NCI-H345 treated with DMSO at 0.1 percent for 48 hours (cell line): ENCODE data around the gene FOXJ1.

Experiments used
- DNase-seq: peaks from one replicate; lab custom pipeline; 2025; ENCODE audit not compliant: unreplicated experiment; lab: John Stamatoyannopoulos, UW

FOXJ1 gene

DNA sequence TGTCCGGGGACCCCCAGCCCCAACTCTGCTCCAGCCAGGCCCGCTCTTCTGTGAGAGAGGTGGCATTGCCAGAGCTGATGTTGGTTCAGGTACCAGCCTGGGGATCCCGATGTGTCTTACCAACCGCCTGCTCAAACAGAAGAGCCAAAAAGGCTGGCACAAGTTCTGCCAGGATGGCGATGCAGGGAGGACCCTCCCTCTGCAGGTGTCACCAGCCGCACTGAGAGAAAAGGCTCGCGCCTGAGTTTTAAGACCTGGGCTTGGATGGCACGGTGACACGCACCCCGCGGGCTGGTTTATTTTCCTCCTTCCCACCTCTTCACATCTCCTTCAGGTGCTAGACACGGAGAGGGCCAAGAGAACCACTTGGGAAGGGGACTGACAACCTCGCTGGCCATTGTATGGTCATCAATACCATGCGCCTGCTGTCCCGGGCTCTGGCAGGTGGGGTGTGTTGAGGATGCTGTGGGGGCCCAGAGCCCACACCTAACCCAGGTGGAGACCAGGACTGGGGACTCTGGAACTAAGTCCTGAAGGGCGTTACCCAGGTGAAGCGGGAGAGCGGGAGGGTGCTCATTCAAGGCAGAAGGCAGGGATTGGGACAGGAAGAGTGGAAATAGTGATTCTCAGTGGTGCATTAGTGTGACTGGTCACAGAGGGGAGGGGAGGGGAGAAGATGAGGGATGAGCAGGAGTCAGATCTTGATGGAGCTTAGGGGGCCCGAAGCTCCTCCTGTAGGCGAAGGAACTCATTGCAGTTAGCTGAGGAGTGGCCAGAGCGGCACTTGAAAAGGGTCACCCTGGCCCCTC is 16.3 kb downstream of the FOXJ1 start:
- DNase-seq, result no peak

DNA sequence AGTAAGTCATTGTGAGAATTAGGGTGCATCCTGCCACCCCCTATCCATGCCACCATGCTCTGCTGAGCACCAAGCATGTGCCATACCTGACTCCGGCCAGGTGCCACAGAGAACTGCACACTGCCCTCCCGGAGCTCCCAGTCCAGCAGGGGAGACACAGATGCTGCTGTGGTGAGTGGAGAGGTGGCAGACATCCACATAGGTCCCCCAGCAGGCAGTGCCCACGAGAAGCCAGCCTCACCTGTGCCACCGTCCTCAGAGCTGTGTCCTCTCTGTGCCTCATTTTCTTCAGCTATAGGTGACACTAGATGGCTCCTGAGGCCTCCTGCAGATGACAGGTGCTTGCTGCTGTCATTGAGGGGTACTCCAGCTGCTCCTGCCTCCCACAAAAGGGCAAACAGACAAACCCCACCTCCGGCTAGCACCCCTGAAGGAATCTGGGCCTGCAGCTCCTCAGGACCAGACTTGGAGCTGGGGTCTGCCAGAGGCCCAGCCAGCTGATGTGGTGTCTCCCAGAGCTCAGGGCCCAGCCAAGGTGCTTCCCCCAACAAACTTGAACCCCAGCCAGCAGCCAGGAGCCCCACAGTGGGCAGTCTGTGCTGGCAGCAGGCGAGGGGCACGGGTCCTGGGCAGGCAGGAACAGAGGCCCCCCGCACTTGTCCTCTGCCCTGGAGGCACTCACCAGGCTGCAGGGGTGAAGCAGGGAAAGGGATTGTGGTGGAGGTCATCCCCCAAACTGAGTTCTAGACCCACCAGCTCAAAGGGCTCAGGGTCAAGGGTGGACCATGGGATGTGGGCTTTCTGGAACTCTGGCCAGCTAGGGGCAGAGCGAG is 17.1 kb downstream of the FOXJ1 start:
- DNase-seq, result no peak

DNA sequence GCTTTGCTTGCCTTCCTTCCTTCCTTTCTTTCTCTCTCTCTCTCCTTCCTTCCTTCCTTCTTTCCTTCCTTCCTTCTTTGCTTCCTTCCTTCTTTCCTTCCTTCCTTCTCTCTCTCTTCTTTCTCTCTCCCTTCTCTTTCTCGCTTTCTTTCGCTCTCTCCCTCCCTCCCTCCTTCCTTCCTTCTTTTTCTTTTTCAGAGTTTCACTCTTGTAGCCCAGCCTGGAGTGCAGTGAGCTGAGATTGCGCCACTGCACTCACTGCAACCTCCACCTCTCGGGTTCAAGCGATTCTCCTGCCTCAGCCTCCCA is 17.9 kb downstream of the FOXJ1 start:
- DNase-seq, result no peak

DNA sequence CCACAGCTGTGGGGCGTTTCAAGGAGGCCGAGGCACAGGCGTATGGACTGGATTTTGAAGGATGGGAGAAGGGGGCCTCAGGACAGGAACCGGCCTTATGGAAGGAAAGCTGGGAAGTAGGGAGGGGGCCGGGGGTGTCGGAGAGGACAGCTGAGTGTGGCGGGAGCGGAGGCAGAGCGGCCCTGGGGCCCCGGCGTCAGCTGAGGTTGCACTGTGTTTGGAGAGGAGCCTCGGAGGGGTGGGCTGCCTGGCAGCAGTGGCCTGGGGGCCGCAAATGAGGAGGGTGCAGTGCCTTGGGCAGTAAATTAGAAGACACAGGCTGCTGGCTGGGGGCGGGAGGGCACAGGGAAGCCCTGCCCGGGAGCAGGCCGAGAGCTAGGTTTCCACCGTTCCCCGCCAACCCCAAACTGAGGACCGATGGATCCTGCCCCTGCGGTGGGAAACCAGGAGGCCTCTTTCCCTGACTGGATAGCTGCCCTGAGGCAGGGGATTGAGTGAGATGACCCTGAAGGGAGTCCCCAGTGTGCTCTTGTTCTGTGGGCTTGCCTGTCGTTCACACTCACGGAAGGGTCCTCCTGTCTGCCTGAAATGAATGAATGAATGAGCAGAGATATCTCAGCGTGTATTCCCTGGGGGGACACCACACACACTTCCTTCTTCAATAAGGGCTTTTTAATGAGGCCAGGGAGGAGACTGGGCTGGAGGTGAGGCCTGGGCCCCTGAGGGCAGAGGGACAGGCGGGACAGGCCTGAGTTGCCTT is 18.4 kb downstream of the FOXJ1 start:
- DNase-seq, result no peak

DNA sequence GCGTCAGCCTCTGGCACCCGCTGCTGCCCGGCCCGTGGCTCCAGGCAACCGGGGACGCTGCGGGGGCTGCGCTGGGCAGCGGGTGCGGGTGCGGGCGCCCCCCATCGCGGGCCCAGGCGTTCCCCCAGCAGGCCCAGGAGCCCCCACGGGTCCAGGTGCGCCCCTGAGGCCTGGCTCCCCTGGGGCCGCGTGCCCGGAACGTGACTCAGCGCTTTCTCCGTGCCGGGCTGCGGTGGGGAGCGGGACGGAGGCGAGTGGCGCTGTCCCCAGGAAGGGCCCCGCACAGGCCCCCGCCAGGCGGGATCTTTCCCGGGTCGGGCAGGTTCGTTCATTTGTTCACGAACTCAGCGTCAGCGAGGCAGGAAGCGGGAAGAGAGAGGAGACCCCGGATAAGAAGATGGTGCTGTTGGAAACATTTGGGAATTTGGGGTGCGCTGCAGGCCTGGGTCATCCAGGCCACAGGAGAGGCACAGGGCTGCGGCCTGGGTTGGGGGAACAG is 19.1 kb downstream of the FOXJ1 start:
- no peak for DNase-seq

DNA sequence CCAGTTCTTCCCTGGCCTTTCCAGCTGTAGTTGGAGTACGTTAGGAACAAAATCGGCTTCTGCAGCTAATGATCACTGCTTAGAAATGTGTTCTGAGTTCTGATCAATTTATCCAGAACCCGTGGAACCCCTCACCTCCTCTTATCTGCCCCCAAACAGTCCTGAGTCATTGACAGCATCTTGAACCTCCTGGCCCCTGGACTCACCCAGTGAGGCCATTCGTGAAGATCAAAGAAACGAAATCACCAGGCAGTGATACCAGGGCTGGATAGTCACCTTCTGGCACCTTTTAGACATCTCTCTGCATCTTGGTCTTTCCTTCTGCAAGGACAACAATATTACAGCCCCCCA is 20.4 kb downstream of the FOXJ1 start:
- no peak for DNase-seq

DNA sequence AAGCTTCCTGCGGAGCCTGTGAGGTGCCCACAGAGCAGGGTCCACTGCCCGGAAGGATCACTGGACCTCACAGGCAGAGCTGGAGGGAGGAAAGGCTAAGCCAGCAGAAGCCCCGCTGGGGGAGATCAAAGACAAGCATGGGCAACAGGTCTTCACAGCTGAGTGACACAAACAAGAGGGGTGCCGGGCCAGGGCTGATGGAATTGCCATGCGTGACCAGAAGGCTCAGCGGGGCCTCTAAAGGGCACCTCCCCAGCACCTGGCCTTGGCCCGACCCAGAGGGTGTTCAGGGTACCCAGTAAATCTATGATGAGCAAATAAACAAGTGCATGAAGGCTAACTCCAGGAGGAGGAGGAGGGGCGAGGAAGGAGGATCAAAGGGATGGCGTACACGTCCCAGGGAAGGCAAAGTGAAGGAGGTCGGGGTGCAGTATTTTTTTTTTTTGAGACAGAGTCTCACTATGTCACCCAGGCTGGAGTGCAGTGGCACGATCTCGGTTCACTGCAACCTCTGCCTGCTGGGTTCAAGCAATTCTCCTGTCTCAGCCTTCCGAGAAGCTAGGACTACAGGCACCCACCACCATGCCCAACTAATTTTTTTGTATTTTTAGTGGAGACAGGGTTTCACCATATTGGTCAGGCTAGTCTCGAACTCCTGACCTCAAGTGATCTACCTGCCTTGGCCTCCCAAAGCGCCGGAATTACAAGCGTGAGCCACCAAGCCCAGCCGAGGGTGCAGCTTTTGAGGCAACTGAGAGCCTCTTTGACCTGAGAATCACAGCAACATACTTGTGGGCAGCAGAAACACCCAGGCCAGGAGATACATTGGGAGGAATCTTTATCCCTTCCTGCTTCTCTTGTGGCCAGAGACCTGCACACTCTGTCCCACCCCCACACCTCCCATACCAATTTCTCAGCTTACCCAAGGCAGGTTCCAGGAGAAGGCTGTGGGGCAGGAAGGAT is 21.4 kb downstream of the FOXJ1 start:
- DNase-seq, result no peak

DNA sequence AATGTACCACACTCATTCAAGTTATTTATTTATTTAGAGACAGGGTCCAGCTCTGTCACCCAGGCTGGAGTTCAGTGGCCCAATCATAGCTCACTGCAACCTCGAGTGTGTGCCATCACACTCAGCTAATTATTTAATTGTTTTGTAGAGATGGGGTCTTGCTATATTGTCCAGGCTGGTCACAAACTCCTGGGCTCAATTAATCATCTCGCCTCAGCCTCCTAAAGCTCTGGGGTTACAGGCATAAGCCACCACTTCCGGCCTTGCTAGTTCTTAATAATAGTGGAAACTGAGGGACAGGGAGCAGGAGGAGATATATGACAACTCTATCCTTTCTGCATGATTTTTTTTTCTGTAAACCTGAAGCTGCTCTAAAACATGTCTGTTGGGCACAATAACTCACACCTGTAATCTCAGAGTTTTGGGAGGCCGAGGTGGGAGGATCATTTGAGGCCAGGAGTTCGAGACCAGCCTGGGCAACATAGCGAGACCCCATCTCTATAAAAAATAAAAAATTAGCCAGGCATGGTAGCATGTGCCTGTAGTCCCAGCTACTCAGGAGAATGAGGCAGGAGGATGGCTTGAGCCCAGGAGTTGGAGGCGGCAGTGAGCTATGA is 25.8 kb downstream of the FOXJ1 start:
- no peak for DNase-seq

DNA sequence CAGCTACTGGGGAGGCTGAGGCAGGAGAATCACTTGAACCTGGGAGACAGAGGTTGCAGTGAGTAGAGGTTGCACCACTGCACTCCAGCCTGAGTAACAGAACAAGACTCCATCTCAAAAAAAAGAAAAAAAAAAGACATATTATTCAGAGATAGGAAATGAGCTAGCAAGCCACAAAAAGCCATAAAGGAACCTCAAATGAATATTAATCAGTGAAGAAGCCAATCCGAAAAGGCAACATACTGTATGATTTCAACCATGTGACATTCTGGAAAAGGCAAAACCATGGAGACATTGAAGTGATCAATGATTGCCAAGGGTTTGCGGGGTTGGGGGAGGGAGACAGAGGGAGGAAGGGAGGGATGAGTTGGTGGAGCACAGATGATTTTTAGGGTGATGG is 29.1 kb downstream of the FOXJ1 start:
- DNase-seq, result no peak

DNA sequence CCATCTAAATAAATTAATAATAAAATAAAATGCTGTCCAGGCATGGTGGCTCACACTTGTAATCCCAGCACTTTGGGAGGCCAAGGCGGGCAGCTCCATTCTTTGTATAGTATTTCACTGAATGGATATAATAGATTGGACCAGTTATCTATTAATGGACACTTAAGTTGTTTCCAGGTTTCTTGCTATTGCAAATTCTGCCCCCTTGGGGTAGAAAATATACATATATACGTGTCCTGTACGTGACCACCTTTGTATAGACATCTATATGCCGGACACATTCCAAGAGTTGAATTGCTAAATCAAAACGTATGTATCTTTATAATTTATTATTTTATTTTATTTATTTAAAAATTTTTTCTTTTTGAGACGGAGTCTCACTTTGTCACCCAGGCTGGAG is 33.5 kb downstream of the FOXJ1 start:
- DNase-seq, result no peak

DNA sequence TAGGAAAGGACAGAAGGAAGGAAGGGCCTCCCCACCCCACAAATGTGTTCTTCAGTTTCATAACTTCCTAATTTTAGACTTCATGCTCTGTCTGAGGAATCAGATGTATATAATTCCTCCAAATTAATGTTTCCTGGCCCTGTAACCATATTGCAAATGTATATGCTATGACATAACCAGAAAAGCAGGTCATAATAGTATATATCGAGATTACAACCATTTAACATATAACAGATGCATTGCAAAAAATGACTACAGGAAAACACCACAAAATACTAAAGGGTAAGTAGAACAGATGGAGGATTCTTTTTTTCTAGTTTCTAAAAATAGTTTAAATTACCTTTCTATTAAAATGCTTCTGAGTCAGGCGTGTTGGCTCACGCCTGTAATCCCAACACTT is 34.3 kb downstream of the FOXJ1 start:
- DNase-seq, result no peak

DNA sequence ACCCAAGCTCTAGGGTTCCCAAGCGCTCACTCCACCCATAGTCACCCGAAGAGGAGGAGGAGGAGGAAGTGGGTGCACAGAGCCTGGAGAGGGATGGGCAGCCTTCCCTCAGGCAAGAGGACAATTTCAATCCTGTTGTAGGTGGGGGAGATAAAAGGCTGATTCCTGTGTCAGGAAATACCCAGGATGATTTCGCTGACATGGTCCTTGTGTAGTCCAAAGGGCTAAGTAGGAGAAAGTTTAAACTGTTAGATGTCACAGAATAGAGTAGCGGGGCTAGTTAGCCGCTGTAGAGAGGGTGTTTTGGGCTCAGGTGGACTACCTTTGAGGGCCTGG is 36.2 kb downstream of the FOXJ1 start:
- no peak for DNase-seq

DNA sequence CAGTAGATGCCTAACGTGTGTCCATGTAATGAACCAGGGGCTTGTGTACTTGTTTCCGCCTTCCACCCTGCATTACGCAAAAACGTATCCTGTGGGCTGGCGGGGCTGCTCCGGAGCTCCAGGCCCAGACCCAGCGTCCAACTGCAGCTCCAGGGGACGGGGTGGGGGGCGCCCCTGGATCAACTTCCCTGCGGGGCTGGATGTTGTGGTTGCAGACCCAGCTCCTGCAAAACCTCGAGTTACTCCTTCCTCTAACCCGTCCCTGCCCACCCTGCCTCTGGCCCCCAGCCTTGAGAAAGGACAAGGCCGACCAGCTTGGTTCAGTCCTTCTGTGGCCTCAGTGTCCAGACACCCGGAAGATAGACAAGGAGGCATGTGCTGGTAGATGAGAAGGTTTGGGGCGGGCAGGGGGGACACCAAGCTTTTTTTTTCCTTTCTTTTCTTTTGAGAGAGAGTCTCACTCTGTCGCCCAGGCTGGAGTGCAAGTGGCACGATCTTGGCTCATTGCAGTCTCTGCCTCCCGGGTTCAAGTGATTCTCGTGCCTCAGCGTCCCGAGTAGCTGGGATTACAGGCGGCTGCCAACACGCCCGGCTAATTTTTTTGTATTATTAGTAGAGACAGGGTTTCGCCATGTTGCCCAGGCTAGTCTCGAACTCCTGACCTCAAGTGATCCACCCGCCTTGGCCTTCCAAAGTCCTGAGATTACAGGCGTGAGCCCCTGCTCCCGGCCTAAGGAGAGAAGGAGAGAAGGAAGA is 36.7 kb downstream of the FOXJ1 start:
- DNase-seq, result no peak

DNA sequence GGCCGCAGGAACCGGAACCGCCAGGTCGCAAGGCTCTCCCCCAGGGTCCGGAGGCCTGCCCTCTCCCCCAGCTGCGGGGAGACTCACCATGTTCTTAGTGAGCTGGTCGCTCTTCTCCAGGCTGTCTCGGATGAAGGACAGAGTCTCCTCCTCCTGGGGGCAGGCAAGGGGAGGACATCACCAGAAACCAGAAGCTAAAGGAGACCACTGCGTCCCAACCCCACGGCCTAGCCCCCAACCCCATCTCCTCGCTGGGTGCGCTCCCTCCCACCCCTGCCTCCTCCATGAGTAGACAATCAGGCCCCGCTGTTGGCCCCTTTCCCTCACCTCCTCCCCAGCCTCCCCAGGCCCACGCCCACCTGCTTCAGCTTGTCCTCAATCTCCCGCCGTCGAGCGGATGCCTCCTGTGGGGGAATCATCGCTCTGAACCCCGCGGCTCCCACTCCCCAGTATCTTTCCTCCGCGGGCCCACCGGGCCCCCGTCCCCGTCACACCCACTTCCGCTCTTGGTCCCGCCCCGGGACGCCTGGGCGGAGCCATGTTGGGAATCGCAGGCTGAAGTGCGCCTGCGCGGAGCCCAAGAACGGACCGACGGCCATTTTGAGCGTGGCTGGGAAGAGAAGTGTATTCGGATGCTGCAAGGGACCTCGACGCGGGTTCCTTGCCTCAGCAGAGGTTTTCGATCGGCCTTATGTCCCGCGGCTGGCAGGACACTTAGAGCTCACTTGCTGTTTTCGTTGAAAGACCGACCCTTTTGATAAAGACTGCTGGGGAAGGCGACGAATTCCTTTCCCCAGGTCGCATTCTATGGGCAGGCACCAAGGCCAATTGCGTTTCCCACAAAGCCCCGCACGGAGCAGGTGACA is 37.5 kb downstream of the FOXJ1 start, which contains the start of gene EXOC7:
TSS of gene EXOC7 (minus strand) at position 514 of the 866 bp plus-strand sequence. CDS start at position 419, 95 bp downstream.
- DNase-seq, result peak; percentile 96

DNA sequence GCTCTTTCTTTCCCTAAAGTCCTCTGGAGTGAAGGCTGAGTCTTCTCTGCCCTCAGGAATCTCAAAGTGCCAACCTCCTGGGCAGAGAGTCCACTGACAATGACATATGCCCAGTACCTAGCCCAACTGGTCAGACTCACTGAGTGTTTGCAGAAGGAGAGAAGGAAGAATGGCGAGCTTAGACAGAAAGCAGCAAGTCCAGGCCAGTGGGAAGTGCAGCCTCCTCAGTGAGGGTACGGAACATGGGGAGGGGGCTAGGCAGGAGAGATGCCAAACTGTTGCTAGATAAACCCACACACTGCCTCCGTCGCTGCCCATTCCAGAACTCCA is 38.1 kb downstream of the FOXJ1 start:
- no peak for DNase-seq

DNA sequence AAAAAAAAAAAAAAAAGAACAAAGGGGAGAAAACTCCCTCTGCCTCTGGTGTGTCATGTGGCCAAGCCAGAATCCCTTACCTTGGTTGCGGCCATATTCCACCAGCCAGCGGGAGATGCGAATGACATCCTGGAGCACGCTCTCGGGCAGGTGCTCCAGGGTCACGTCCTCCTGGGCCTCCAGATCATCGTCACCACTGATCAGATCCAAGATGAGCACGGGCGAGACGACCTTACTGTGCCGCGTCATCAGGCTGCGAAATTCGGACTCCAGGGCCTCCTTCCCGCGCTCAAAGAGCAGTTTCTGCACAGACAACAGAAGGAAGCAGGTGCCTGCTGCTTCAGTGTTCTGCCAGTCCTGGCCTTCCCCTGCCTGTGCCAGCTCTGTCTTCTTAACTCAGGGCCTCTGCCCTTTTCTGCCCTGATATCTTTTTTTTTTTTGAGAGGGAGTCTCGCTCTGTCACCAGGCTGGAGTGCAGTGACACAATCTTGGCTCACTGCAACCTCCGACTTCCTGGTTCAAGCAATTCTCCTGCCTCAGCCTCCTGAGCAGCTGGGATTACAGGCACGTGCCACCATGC is 43.2 kb downstream of the FOXJ1 start:
- no peak for DNase-seq

DNA sequence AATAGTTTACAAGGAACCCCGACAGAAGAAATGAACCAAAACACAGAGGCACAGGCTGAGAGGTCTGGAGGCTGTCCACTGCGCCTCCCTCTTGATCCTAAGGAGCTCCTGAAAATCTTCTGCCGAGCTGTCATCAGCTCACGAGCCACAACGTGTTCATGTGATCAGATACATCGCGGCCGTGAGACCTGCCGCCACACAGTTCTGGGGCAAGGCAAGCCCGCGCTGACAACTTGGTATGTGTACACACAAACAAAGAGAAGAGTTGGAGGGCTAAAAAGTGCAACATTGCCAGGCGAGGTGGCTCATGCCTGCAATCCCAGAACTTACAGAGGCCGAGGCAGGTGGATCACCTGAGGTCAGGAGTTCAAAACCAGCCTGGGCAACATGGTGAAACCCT is 45.1 kb downstream of the FOXJ1 start:
- DNase-seq, result no peak

DNA sequence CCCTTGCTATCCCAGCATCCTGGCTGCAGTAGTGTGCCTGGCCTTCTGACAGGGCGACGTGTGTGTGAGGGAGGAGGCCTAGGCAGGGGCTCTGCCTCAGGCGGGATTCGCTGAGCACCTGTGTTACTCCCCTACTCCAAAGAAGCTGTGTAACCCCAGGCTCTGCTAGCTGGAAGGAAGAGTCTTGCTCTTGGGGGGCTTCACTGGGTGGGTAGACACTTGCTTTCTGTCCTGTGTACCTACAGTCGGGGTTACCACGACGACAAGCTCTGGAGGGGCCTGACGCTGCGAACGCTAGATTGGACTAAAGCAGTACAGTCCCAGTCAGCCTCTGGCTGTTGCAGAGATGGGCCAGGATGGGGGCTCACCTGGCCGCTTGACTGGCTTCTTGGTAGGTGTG is 47.0 kb downstream of the FOXJ1 start:
- no peak for DNase-seq
